Fibroblast of skin of right biceps (primary cell): Measurements from ENCODE around the gene NTRK3.
A peak's percentile ranks its signal among the peaks of the same experiment; 100 is the strongest.

Source experiments
- DNase-seq: peaks from one replicate; pipeline ENCODE4 v3.0.0-alpha.2; 2013

Gene NTRK3

GRCh38 chr15:87935583-87935982, 321.0 kb downstream of the NTRK3 start:
- no peak for DNase-seq

GRCh38 chr15:87931584-87931983, 325.0 kb downstream of the NTRK3 start:
- no peak for DNase-seq

GRCh38 chr15:87930457-87930856, 326.1 kb downstream of the NTRK3 start:
- DNase-seq, result no peak

- DNase-seq, result no peak
Observed at GRCh38 chr15:87929841-87930240, 326.7 kb downstream of the NTRK3 start.

- no peak for DNase-seq
Observed at GRCh38 chr15:87924433-87924832, 332.1 kb downstream of the NTRK3 start.

- DNase-seq, result no peak
Observed at GRCh38 chr15:87919064-87919463, 337.5 kb downstream of the NTRK3 start.

GRCh38 chr15:87917480-87917879, 339.1 kb downstream of the NTRK3 start:
- peak; percentile 6 for DNase-seq

- peak; percentile 29 for DNase-seq
Observed at GRCh38 chr15:87916208-87916607, 340.3 kb downstream of the NTRK3 start.

GRCh38 chr15:87910301-87910700, 346.2 kb downstream of the NTRK3 start:
- DNase-seq, result no peak

GRCh38 chr15:87907676-87908446, 348.7 kb downstream of the NTRK3 start:
- no peak for DNase-seq

- DNase-seq, result no peak
Observed at GRCh38 chr15:87906444-87906843, 350.1 kb downstream of the NTRK3 start.

GRCh38 chr15:87902772-87903426, 353.6 kb downstream of the NTRK3 start:
- DNase-seq, result no peak

- no peak for DNase-seq
Observed at GRCh38 chr15:87901926-87902690, 354.4 kb downstream of the NTRK3 start.

GRCh38 chr15:87901008-87901407, 355.5 kb downstream of the NTRK3 start:
- no peak for DNase-seq

- no peak for DNase-seq
Observed at GRCh38 chr15:87896936-87897335, 359.6 kb downstream of the NTRK3 start.

- DNase-seq, result no peak
Observed at GRCh38 chr15:87887177-87887576, 369.4 kb downstream of the NTRK3 start.

- no peak for DNase-seq
Observed at GRCh38 chr15:87881026-87881425, 375.5 kb downstream of the NTRK3 start.

- DNase-seq, result no peak
Observed at GRCh38 chr15:87877822-87878542, 378.6 kb downstream of the NTRK3 start.

GRCh38 chr15:87877114-87877810, 379.3 kb downstream of the NTRK3 start:
- peak; percentile 95 for DNase-seq

GRCh38 chr15:87874896-87875711, 381.4 kb downstream of the NTRK3 start:
- DNase-seq, result peak; percentile 74

- DNase-seq, result peak; percentile 61
Observed at GRCh38 chr15:87873516-87873915, 383.0 kb downstream of the NTRK3 start.
